NCI-H2196 treated with DMSO at 0.1 percent for 48 hours (cell line): ENCODE data around the gene LILRB3.
A peak's percentile ranks its signal among the peaks of the same experiment; 100 is the strongest.
"Not testable (repeated sequence)": the region's sequence is repeated elsewhere in the genome, so short reads cannot be mapped to it uniquely, and the experiment has no call there.

Experiments
- DNase-seq: peaks from one replicate; lab custom pipeline; 2025; ENCODE audit not compliant: unreplicated experiment; lab: John Stamatoyannopoulos, UW

The LILRB3 gene

GRCh38 chr19:54222474-54223276 lies at the start of gene LILRB3:
LILRB3 (minus strand) TSS chr19:54223007; CDS start chr19:54222976, 31 bp downstream.
- DNase-seq = not testable (repeated sequence)

- not testable (repeated sequence) for DNase-seq
Measured at GRCh38 chr19:54272181-54272580, 49.4 kb upstream of the LILRB3 start.

DNA sequence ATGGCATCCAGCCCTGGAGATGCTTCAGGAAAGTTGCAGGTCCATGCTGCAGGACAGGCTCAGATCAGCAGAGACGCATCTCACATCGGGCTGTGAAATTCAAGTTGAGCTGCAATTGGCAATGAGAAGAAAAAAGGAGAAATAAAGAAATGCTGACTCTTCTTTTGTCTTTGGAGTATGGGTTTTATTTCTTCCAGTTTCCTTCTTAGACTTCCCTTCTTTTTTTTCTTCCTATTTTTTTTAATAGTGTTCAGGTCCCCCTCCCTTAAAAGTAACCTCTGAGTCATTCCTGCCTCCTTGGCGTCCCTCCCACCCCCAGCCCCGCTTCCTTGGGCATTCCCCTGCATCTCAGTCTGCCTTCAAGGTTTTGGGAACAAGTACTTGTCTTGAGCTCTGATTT lies 48.8 kb upstream of the LILRB3 start:
- DNase-seq = not testable (repeated sequence)

DNA sequence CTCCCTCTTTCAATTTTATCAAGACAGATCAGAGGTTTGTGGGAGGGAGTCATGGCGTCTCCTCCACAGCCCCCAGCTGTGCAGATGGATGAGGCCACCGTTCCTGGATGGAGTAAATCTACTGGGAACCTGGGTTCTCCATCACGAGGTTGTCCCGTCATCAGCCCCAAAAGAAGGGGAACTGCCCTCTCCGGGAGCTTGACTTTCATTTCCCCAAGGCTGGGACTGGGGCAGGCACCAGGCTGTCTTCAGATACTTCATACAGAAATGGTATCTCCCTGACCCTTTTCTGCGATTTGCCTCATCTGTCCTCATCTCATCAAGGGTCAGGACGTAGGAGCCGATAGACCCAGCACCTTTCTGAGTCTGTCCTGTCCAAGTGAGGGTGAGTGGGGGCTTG lies 48.3 kb upstream of the LILRB3 start:
- no peak for DNase-seq

DNA sequence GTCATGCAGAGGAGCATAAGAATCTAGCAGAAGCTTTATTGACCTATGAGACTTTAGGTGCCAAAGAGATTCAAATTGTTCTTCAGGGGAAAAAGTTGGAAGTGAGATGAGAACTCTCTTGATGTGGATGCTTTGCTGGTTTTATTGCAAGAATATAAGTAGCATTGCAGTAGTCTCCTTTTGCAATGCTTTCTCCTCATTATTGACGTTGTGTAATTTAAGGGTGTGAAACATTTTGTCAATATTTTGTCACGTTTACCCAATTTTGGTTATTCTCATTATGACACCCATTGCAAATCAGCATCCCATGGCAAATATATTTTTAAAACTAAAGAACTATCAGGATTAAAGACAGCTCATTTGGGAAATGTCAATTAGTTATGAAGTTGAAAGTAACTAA lies 46.1 kb upstream of the LILRB3 start:
- no peak for DNase-seq

DNA sequence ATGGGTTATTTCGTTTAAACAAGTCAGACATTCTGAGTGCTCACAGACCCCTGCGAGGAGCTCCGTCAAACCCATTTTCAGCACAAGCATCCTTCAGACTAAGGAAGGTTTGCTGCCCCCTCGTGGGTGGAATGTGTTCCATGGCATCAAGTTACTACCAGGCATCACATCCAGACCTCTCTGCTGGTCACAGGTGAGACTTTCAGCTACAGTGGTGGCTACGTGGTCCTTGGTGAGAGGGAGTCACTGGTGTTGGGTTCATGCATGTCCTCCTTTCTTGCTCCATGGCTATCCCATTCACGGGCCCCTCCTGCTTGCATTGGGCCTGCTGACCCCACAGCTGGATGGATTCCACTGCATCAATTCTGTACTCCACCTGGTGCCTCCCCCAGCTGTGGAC lies 43.3 kb upstream of the LILRB3 start:
- peak; percentile 18 for DNase-seq

DNA sequence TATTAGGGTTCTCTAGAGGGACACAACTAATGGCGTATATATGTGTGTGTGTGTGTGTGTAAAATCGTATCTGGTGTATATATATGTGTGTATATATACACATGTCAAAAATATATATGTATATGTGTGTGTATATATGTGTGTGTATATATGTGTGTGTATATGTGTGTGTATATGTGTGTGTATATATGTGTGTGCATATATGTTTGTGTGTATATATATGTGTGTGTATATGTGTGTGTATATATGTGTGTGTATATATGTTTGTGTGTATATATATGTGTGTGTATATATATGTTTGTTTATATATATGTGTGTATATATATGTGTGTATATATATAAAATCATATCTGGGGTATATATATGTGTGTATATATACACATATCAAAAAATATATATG lies 39.7 kb upstream of the LILRB3 start:
- no peak for DNase-seq

DNA sequence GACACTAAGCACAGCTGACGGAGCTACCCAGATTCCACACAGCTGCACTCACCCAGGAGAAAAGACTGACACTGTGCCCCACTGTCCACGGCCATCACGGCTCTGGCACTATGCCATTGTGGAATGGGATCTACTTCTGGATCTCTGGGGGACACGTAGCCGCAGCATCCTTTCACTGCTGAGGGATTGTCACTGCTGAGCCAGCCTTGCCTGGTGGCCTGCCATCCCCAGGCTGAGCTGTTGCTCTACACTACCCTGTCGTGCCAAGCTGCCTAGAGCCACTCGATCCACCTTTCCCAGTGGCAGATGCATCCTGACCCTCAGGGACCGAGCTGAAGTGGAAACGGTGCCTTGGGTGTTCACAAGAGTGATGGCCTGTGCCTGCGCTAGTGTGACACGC lies 39.3 kb upstream of the LILRB3 start:
- no peak for DNase-seq

- DNase-seq = no peak
Measured at GRCh38 chr19:54257116-54257480, 34.3 kb upstream of the LILRB3 start, which contains the start of gene LILRB5. LILRB5 (minus strand) TSS chr19:54257273; CDS start chr19:54257193, 80 bp downstream.

- DNase-seq = no peak
Measured at GRCh38 chr19:54256250-54257115, 33.7 kb upstream of the LILRB3 start.

DNA sequence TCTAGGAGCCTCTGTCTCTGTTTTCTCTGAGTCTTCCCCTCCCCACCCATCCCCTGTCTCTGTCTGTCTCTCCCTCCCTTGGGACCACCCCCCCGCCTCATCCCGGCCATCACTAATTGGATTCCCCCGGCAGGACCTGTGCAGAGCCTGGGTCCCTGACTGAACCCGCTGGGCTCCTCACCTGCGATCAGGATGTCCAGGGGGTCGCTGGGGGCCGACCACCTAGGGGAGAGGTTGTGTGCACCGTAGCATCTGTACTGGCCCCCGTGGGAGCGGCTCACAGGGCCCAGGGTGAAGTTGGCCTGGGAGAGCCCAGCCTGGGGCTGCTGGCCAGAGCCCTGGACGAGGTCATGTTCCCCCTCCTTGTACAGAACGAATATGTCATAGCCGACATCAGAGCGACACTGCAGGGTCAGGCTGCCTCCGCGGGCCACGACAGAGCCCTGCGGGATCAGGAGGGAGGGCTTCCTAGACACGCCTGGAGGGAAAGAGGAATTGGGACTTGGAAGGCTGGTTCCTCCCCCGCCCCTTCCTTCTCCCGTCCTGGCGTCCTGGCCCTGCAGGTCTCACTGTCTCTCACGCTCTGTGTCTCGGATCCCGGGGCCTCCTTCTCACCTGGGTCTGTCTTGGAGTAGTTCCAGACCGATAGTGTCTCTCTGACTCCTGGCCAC lies 32.4 kb upstream of the LILRB3 start:
- no peak for DNase-seq

DNA sequence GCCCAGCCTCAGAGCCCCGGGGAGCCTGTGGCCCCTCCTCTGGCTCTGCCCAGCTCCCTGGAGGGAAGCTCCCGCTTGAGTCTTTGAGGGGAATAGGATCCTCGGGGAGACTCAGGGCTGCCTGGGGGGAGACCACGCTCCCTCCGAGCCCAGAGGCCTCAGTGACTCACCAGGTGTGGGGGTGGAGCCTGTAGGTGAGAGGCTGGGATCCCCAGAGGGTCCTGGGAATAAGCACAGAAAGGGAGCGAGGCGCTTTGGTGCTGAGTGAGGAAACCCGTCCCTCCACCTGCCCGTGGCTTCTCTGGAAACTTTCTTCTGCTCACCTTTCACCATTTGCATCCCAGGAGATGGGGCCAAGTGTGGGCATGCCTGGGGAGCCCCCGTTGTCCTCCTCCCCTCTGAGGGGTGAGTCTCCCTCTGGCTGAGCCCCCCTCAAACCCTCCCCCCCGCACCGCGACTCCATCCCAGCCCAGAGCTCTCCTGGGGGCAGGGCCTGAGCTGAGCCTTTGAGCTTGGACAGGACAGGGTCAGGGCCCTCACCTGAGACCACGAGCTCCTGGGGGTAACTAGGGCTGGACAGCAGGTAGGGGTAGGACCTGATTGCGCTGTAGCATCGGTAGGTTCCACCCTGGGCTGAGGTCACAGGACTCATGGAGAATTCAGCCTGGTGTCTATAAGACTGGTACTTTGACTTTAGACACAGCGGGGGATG lies 31.5 kb upstream of the LILRB3 start:
- no peak for DNase-seq

- no peak for DNase-seq
Measured at GRCh38 chr19:54253331-54254194, 30.8 kb upstream of the LILRB3 start.

GRCh38 chr19:54252845-54253244 lies 30.0 kb upstream of the LILRB3 start:
- no peak for DNase-seq

DNA sequence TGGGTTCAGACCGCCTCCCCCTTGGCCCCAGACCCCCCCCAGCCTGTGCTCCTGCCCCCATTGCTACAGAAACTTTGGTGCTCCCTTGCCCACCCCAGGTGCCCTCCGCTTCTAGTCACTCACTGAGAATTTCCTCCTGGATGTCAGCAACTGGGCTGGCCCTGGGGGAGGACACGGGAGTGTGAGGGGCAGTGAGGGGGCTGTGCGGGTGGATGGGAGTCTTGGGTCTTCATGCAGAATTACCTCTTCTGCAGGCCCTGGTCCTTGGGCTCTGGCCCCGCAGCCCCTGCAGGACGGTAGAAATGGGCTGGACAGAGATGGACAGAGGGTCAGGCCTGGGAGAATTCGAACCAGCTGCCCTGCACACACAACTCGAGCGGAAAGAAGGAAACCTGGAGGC lies 29.4 kb upstream of the LILRB3 start:
- no peak for DNase-seq

- DNase-seq = no peak
Measured at GRCh38 chr19:54248016-54248601, 25.3 kb upstream of the LILRB3 start.

DNA sequence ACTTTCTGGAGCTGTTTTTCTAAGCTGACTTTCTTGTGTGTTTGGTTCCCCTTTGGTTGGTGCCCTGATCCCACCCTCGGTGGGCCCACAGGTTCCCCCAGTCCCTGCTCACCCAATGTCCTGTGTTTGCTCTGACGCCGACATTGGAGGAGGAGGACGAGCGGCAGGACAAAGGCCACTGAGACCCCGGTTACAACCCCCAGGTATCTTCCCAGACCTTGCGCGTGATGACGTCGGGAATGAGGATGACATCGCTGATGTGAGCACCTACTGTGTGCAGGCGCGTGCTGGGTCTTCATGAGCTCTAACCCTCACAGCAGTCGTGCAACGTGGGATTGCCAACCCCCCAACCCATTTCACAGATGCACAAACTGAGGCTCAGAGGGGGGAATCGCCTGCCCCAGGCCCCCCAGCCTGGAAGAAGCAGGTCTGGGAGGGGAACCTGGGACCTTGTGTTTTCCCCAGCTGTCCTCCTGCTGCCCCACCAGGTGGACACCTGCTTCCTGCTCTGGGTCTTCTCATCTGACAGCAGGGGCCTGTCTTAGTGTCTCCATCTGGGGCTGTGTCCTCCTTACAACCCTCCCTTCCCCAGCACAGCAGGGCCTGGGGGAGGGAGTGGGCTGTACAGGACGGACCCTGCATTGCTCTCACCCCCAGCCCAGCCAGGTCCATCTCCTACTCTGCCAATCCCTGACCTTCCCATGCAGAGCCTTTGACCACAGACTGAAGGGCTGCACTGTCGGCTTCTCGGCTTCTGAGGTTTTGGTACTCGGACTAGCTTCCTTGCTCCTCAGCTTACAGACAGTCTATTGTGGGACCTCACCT lies 24.5 kb upstream of the LILRB3 start:
- DNase-seq = no peak

DNA sequence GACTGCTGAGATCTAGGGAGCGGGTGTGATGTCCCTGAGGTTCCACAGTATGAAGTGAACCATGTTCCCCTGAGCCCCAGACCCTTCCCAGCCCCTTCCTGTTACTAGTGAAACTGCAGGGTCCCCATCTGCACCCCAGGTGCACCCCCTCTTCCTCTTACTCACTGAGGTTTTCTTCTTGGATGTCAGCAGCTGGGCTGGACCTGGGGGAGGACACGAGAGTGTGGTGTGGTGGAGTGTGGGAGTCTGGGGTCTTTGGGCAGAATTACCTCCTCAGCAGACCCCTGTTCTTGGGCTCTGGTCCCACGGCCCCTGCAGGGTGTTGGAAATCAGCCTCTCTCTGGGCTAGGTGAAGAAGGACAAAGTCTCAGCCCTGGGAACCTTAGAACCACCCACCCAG lies 23.1 kb upstream of the LILRB3 start:
- no peak for DNase-seq

GRCh38 chr19:54243809-54244208 lies 21.0 kb upstream of the LILRB3 start:
- DNase-seq = not testable (repeated sequence)
